Esophagus squamous epithelium (tissue), 5 donors: ENCODE results near the gene AMZ1. TPM values are rescaled to one million over a fixed set of nuclear protein-coding genes. Genes with fewer than 3 reads are reported as not detected.

Experiments used
- DNase-seq: peaks from one replicate; lab custom pipeline; 2025; lab: John Stamatoyannopoulos, UW
- H3K27ac ChIP-seq, 4 donors: fragments of 200-600 bp; sonication (generic); one replicate each; pipeline ENCODE4 v1.5.1; 2016 to 2019; ENCODE audit warnings: mild to moderate bottlenecking in 1 of 4
- H3K27me3 ChIP-seq, 4 donors: fragments of 200-600 bp; sonication (generic); 1 replicate in 3 of 4; 2 replicates in 1 of 4; pipeline versions ENCODE4 v1.5.1 to v1.6.0; 2017 to 2021; ENCODE audit warnings: antibody characterized with exemption in 1 of 4
- H3K36me3 ChIP-seq, 3 donors: fragments of 200-600 bp; sonication (generic); one replicate each; pipeline ENCODE4 v1.5.1; 2016 to 2019
- H3K4me1 ChIP-seq, 3 donors: fragments of 200-600 bp; sonication (generic); one replicate each; pipeline ENCODE4 v1.5.1; 2017 to 2019
- H3K4me3 ChIP-seq, 4 donors: fragments of 200-600 bp; sonication (generic); 1 replicate in 3 of 4; 2 replicates in 1 of 4; pipeline ENCODE4 v1.5.1; 2016 to 2019; ENCODE audit warnings: mild to moderate bottlenecking in 2 of 4, moderate library complexity in 1 of 4
- H3K9me3 ChIP-seq, 3 donors: fragments of 200-600 bp; sonication (generic); one replicate each; pipeline ENCODE4 v1.5.1; 2016 to 2019
- POLR2A ChIP-seq, 4 donors: fragments of 450-650 bp; IDR thresholded peaks; one replicate each; pipeline ENCODE4 v1.6.1; 2017; ENCODE audit warnings: antibody characterized with exemption in 4 of 4, mild to moderate bottlenecking in 4 of 4, moderate library complexity in 3 of 4
- WGBS, 2 donors: methylation state at CpG; one replicate each; pipeline ENCODE4 v1.1.5; 2018; 5-methylcytosine and 5-hydroxymethylcytosine counted together
- intact Hi-C: fragments of 100-400 bp; cut with DNase I; formaldehyde crosslinking; loops from one replicate; pipeline ENCODE4 v1.15.0; 2022
- total RNA-seq, 4 donors: library from RNA; depleted of rRNA; stranded (reverse); fragments of >200 nt; gene quantifications; one replicate each; pipeline ENCODE4 v1.1.0, GENCODE V29; 2016
- TF ChIP-seq, protein P1 (sequence below), 6 experiments: fragments of 450-650 bp in 4 of 6; fragments of 200-600 bp in 2 of 6; sonication (generic) in 2 of 6; IDR thresholded peaks; one replicate each; pipeline ENCODE4 v1.5.1; 2016 to 2019; ENCODE audit warnings: antibody characterized with exemption in 6 of 6, mild to moderate bottlenecking in 4 of 6, moderate library complexity in 4 of 6
- donor health status: DM: yes; HTN: yes; CAD: no.

Gene AMZ1
- total RNA-seq, 4 donors from 2014 or later = 0.12 to 0.19 TPM; not detected in 2

DNA sequence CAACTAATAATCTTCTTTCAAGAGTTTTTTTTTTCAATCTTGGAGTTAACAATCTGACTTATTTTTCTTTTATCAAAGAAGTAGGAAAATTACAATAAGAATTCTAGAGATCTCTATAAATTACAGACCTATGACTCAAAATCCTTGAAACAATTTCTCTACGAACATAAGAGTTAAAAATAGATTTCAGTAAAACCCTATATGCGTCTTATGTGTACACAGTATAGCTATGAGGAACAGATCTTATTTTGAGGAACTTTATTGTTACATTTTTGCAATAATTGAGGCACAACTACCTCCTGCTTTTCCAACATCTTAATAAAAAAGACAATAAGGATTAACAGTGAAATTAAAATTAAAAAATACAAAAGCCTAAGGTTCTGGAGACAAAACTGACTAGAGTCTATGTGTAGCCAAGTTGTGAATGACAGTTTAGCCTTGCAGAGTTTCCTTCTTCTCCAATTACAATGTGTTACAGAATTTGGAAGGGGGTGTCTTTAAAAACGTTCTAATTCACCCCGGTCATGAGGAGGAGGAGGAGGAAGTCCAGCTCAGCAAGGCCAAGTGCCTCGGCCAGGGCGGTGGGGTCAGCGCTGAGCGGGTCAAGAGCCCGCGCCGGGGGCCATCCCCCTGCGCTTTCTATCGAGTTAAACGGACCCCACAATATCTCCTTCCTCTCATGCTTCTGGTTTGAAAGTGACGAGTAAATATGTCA lies 40.5 kb downstream of the AMZ1 start:
- Histone ChIP-seq H3K27me3 (no peaks in the 10 kb centered on the region), H3K4me3 (no peak overlapping the region), H3K4me1 (peaks cover 14 to 36% (median 14%) of the 10 kb centered on the region in 3 donors), H3K9me3 (peaks cover 0 to 4% (median 0%) of the 10 kb centered on the region in 3 donors), H3K27ac (peak overlapping the region; percentile 45 to 72 (median 69)), H3K36me3 (peaks cover 0 to 29% (median 0%) of the 10 kb centered on the region in 3 donors)
- DNase-seq = no peak
- 50 to 65% methylated on average over 4 to 15 of the region's 15 CpGs for WGBS, 2 donors
- intact Hi-C loops = no loop called here
- TF ChIP-seq, protein P1, sequence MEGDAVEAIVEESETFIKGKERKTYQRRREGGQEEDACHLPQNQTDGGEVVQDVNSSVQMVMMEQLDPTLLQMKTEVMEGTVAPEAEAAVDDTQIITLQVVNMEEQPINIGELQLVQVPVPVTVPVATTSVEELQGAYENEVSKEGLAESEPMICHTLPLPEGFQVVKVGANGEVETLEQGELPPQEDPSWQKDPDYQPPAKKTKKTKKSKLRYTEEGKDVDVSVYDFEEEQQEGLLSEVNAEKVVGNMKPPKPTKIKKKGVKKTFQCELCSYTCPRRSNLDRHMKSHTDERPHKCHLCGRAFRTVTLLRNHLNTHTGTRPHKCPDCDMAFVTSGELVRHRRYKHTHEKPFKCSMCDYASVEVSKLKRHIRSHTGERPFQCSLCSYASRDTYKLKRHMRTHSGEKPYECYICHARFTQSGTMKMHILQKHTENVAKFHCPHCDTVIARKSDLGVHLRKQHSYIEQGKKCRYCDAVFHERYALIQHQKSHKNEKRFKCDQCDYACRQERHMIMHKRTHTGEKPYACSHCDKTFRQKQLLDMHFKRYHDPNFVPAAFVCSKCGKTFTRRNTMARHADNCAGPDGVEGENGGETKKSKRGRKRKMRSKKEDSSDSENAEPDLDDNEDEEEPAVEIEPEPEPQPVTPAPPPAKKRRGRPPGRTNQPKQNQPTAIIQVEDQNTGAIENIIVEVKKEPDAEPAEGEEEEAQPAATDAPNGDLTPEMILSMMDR (IDR thresholded peaks at IDR 0.05) = no peak

DNA sequence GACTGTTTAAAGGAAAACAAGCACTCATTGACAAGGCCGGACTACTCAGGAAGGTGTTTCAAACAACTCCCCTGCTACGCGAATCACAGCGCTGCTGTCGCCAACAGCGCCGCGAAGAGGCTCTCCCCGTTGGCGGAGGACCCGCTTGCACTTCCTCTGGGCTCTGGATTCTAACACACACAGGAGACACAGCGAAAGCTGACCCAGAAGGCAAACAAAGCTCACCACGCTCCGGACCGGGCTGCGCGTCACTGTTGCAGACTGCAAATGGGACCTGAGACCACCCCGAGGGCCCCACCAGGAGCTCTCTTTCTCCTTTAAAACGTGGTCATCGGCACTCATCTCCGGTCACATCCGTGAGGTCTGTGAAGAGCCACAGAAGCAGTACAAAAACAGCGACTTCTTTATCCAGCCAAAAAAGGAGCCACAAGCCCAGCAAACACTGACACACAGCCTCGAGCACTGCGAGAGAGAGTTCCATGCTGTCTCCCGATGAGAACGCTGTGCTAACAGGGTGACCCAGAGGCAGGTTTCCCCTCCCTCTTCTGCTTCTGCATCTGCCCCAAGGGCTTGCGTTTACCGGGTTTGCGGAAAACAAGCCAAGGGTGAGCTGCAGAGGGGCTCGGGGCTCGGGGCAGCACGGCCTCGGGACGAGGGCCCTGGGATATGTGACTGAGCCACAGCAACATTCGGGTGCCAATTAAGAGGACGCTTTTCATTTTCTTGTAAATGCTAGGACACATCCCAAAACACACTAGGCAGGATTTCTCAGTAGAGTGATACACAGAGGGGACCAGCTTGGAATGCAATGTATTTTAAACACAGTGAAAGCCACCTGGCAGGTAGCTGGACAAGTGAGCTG lies 41.3 kb downstream of the AMZ1 start:
- peak overlapping the region in 1 of 4 donors; percentile 21 for H3K4me3 ChIP-seq
- 71 to 73% methylated on average over 16 to 33 of the region's 37 CpGs for WGBS, 2 donors
- intact Hi-C loops = no loop called here
- peaks cover 0 to 29% (median 0%) of the 10 kb centered on the region in 3 donors for H3K36me3 ChIP-seq
- no peak for TF ChIP-seq POLR2A (IDR thresholded peaks at IDR 0.05)
- TF ChIP-seq, protein P1 (IDR thresholded peaks at IDR 0.05) = no peak
- no peak for DNase-seq
- peaks cover 0 to 10% (median 0%) of the 10 kb centered on the region in 3 donors for H3K9me3 ChIP-seq
- H3K4me1 ChIP-seq = peaks cover 17 to 42% (median 17%) of the 10 kb centered on the region in 3 donors
- H3K27ac ChIP-seq = peak overlapping the region; percentile 45 to 72 (median 69)
- H3K27me3 ChIP-seq = no peaks in the 10 kb centered on the region

DNA sequence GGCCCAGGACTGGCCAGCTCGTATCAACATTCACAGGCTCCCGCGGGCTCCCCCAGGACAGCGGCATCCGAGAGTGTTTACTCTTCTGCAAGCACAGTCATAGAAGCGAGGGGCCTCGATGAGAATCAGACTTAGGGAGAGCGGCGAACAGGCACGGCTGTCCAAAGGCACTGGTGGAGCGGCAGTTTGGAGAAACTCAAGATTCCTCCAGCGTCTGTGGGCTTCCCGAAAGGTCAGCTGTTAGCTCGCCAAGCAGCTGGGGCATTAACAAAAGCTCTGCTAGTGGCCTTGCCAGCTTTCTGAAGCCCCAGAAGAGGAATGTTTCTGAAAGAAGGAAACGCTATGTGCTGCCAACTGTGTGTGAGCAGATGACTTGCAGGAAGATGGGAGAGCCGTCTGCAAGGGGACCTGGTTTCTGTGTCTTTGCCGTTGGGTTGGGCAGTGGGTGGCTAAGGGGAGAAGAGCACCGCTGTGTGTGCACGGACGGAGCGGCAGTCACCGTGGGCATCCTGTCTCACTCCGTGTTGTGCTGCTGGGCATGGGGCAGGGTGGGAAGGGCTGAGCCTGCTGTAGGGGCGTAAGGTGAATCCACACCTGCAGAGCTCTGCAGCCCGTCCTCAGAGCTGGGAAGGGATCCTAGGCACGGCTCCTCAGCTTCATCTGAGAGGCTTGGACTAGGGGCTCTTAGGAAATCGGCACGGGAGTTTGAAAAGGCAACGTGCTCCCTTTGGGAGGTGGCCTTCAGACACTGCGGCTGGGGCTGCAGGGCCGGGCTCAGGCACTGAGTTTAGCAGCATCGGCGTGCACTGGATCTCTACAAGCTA lies 42.1 kb downstream of the AMZ1 start:
- peaks cover 0 to 29% (median 0%) of the 10 kb centered on the region in 3 donors for H3K36me3 ChIP-seq
- peak overlapping the region in 1 of 4 donors; percentile 21 for H3K4me3 ChIP-seq
- TF ChIP-seq, protein P1 (IDR thresholded peaks at IDR 0.05) = no peak
- intact Hi-C loops = no loop called here
- peaks cover 17 to 50% (median 17%) of the 10 kb centered on the region in 3 donors for H3K4me1 ChIP-seq
- 74 to 75% methylated on average over 27 to 29 of the region's 33 CpGs for WGBS, 2 donors
- peaks cover 0 to 10% (median 0%) of the 10 kb centered on the region in 3 donors for H3K9me3 ChIP-seq
- peak overlapping the region; percentile 45 to 72 (median 69) for H3K27ac ChIP-seq
- no peak for DNase-seq
- no peaks in the 10 kb centered on the region for H3K27me3 ChIP-seq

DNA sequence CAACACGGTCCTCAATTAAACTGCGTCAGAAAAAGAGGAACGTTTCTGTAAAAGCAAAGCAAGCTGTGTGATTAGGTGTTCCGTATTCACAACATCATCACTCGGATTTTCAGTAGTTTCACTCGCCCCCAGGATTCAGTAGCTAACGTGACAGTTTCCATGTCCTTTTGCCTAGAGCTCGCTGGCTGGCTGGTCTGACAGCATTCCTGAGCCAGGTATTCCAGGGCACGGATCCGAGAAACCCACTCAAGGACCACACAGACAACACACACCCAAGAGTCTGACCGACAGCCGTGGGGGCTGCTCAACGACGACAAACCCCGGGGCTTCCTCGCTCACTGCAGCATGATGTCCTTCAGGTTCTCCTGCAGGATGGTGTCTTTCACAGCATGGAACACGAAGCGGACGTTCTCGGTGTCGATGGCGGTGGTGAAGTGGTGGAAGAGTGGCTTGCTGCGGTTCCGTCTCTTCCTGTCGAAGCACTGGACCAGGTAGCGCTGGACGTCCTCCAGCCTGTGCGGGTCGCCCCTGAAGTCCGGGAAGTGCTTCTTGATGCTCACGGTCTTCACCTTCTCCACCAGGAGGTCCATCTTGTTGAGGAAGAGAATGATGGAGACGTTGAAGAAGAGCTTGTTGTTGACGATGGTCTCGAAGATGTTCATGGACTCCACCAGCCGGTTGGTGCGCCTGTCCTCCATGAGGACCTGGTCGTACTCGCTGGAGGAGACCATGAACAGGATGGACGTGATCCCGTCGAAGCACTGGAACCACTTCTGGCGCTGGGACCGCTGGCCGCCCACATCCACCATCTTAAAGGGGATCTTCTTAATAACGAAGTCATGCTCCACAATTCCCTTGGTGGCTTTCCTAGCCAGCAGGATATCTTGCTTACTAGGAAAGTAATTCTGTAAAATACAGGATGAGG lies 43.1 kb downstream of the AMZ1 start:
- intact Hi-C loops = no loop called here
- DNase-seq = no peak
- 90 to 91% methylated on average over 28 to 39 of the region's 45 CpGs for WGBS, 2 donors
- Histone ChIP-seq H3K4me3 (no peak overlapping the region), H3K27ac (peak overlapping the region in 3 of 4 donors; percentile 68 to 72 (median 70)), H3K27me3 (no peaks in the 10 kb centered on the region), H3K36me3 (peaks cover 0 to 27% (median 0%) of the 10 kb centered on the region in 3 donors), H3K9me3 (peaks cover 0 to 10% (median 0%) of the 10 kb centered on the region in 3 donors), H3K4me1 (peaks cover 17 to 58% (median 17%) of the 10 kb centered on the region in 3 donors)
- TF ChIP-seq POLR2A (IDR thresholded peaks at IDR 0.05) = no peak
- TF ChIP-seq, protein P1 (IDR thresholded peaks at IDR 0.05) = no peak
